Ovary (tissue), 3 donors: Measurements from ENCODE around the gene PRDX6.
A peak's percentile ranks its signal among the peaks of the same experiment; 100 is the strongest.

ENCODE experiments used
- POLR2A ChIP-seq: fragments of 450-650 bp; IDR thresholded peaks from one replicate; pipeline ENCODE4 v1.6.1; 2017; ENCODE audit warnings: antibody characterized with exemption, mild to moderate bottlenecking, moderate library complexity
- TF ChIP-seq, protein P1 (sequence below), 3 donors: fragments of 450-650 bp in 2 of 3; fragments of 200-600 bp in 1 of 3; IDR thresholded peaks; one replicate each; pipeline versions ENCODE4 v1.5.1 to v1.8.0; 2016 to 2022; ENCODE audit warnings: antibody characterized with exemption in 3 of 3, mild to moderate bottlenecking in 1 of 3
- donor health status: DM: no; HTN: no; CAD: no.

DNA sequence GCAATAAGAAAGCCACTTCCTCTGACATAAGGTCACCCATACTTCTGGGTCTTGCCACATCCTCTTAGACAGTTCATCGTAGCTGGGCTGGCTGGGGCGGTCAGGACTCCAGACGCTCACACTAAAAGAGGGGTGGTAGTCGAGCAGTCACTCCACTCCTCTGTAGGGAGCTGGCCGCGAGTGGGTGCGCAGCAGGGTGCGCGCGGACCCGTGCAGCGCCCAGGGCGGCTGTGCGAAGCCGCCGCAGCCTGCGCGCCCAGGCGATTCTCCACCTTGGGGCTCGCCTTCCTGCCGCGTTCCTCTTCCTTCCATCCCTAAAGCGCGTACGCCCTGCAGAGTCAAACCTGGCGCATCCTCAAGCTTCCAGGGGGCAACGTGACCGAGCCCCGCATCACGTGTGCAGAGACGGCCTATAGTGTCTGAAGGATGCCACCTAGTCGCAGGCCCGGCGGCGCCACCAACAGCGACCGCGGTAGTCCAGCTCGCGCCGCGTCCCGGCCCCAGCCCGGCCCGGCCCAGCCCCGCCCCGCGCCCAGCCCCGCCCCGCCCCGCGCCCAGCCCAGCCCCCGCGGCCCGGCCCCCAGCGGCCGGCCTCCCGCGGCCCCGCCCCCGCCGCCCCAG lies 360 bp upstream of the PRDX6 start:
- TF ChIP-seq, protein P1, sequence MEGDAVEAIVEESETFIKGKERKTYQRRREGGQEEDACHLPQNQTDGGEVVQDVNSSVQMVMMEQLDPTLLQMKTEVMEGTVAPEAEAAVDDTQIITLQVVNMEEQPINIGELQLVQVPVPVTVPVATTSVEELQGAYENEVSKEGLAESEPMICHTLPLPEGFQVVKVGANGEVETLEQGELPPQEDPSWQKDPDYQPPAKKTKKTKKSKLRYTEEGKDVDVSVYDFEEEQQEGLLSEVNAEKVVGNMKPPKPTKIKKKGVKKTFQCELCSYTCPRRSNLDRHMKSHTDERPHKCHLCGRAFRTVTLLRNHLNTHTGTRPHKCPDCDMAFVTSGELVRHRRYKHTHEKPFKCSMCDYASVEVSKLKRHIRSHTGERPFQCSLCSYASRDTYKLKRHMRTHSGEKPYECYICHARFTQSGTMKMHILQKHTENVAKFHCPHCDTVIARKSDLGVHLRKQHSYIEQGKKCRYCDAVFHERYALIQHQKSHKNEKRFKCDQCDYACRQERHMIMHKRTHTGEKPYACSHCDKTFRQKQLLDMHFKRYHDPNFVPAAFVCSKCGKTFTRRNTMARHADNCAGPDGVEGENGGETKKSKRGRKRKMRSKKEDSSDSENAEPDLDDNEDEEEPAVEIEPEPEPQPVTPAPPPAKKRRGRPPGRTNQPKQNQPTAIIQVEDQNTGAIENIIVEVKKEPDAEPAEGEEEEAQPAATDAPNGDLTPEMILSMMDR (IDR thresholded peaks at IDR 0.05), result peak in 1 of 3 donors; percentile 12
- peak; percentile 15 for TF ChIP-seq POLR2A
